BLaER1 (cell line): Measurements from ENCODE around the gene KIF23.

Experiments
- H3K27ac ChIP-seq: shearing (Covaris generic); formaldehyde crosslinking; 2 replicates; pipeline ENCODE4 v1.8.1; 2022
- H3K27me3 ChIP-seq: shearing (Covaris generic); formaldehyde crosslinking; 2 replicates; pipeline ENCODE4 v1.8.1; 2022
- H3K36me3 ChIP-seq: shearing (Covaris generic); formaldehyde crosslinking; 2 replicates; pipeline ENCODE4 v1.8.1; 2022
- H3K4me1 ChIP-seq: shearing (Covaris generic); formaldehyde crosslinking; 2 replicates; pipeline ENCODE4 v1.8.1; 2022
- H3K4me2 ChIP-seq: shearing (Covaris generic); formaldehyde crosslinking; 2 replicates; pipeline ENCODE4 v1.8.1; 2022
- H3K4me3 ChIP-seq: shearing (Covaris generic); formaldehyde crosslinking; 2 replicates; pipeline ENCODE4 v1.8.1; 2022
- H3K9ac ChIP-seq: shearing (Covaris generic); formaldehyde crosslinking; 2 replicates; pipeline ENCODE4 v1.8.1; 2022
- H3K9me3 ChIP-seq: shearing (Covaris generic); formaldehyde crosslinking; 2 replicates; pipeline ENCODE4 v1.8.1; 2022
- H4K20me1 ChIP-seq: shearing (Covaris generic); formaldehyde crosslinking; 2 replicates; pipeline ENCODE4 v1.8.1; 2022
- Cebpa-rat ChIP-seq: shearing (Covaris generic); IDR thresholded peaks from 2 replicates; pipeline ENCODE4 v1.8.1; 2022

Gene KIF23

DNA sequence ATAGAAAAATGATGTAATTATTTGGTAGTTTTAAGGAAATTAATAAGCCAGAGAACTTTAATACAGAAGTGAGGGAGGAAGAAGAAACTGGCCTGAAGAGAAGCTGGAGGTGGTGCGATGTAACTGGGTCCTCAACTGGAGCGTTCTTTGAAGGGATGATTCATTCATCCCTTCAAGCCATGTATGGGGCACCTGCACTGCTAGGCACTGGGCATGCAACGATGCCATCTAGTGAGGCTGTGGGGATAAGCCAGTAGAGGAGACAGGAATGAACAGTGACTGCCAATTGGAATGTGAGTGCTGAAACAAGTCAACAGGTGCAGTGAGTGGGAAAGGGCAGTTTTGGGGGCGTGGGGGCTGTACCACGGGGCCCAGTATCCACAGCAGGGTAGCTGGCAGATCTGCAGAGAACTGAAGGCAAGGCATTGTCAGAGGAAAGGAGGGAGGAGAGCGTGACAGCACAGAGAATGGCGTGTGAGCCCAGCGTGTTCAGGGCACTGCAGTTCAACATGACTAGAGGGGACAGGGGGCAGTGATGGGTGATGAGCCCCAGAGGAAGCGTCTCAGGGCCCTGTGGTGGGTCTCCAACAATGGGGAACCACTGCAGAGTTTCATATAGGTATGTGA lies 3.8 kb upstream of the KIF23 start:
- TF ChIP-seq Cebpa-rat: no peak
- H4K20me1 ChIP-seq: no peaks in the 10 kb centered on the region
- H3K4me3 ChIP-seq: no peak overlapping the region
- H3K9me3 ChIP-seq: no peaks in the 10 kb centered on the region
- H3K9ac ChIP-seq: no peak overlapping the region
- H3K27ac ChIP-seq: no peak overlapping the region
- no peak overlapping the region for H3K4me2 ChIP-seq
- H3K27me3 ChIP-seq: no peaks in the 10 kb centered on the region
- peaks cover 9% of the 10 kb centered on the region for H3K4me1 ChIP-seq
- no peaks in the 10 kb centered on the region for H3K36me3 ChIP-seq

DNA sequence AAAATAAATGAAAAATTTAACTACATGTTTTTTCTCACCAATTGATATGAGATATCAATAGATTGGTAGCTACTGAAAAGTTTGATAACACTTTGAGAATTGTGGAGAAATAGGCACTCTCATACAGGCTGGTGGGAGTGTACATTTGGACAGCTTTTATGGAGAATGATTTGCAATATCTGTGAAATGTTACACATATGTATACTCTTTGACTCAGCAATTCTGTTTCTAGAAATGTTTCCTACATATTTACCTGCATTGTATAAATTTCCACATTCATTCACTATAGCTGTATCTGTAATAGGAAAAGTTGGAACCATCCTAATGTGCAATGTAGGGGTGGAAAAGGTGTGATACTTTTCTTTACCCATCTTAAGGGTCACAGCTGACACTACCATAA lies 1.9 kb upstream of the KIF23 start:
- Histone ChIP-seq H3K9ac (no peak overlapping the region), H3K27ac (no peak overlapping the region), H3K4me3 (no peak overlapping the region), H3K27me3 (no peaks in the 10 kb centered on the region), H3K9me3 (no peaks in the 10 kb centered on the region), H3K4me2 (no peak overlapping the region), H3K4me1 (peaks cover 20% of the 10 kb centered on the region), H4K20me1 (no peaks in the 10 kb centered on the region), H3K36me3 (peaks cover 2% of the 10 kb centered on the region; the same call in 1 of the 2 replicates)
- no peak for TF ChIP-seq Cebpa-rat

- H3K4me3 ChIP-seq: no peak overlapping the region
- H3K9me3 ChIP-seq: no peaks in the 10 kb centered on the region
- H3K4me1 ChIP-seq: peaks cover 20% of the 10 kb centered on the region
- no peak for TF ChIP-seq Cebpa-rat
- H3K4me2 ChIP-seq: no peak overlapping the region
- H4K20me1 ChIP-seq: no peaks in the 10 kb centered on the region
- H3K36me3 ChIP-seq: peaks cover 4% of the 10 kb centered on the region; the same call in 1 of the 2 replicates
- no peak overlapping the region for H3K27ac ChIP-seq
- no peak overlapping the region for H3K9ac ChIP-seq
- H3K27me3 ChIP-seq: no peaks in the 10 kb centered on the region
Measured at GRCh38 chr15:69412701-69413100, 1.4 kb upstream of the KIF23 start.

DNA sequence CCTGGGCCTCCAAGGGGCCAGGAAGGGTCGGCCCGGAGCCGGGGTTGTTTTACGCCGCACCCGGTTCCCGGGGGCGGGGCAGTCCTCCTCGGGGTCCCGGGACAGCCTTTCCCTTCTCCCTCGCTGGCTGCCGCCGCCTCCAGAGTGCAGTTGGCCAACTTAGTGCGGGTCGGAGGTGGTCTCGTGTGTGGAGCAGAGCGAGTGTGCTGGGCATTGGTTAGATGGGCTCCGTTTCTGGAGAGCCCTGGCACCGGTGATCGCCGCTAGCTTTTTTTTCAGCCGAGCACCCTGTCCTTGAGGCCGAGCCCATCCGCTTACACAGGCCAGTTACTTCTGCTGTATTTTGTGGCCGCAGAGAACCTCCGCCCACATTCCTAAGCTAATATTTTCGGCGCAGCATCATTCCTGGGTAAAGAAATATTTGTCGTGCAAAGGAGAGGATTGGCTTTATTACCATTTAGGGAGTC lies 585 bp downstream of the KIF23 start:
- H3K4me2 ChIP-seq: peak overlapping the region; percentile 82
- no peaks in the 10 kb centered on the region for H3K9me3 ChIP-seq
- H3K27me3 ChIP-seq: no peaks in the 10 kb centered on the region
- H4K20me1 ChIP-seq: no peaks in the 10 kb centered on the region
- peaks cover 20% of the 10 kb centered on the region for H3K4me1 ChIP-seq
- no peak for TF ChIP-seq Cebpa-rat
- H3K36me3 ChIP-seq: peaks cover 25% of the 10 kb centered on the region
- H3K27ac ChIP-seq: peak overlapping the region; percentile 80
- peak overlapping the region; percentile 85 for H3K9ac ChIP-seq
- peak overlapping the region; percentile 98 for H3K4me3 ChIP-seq

- peaks cover 31% of the 10 kb centered on the region for H3K36me3 ChIP-seq
Measured at GRCh38 chr15:69415381-69415780, 1.2 kb downstream of the KIF23 start.

GRCh38 chr15:69417581-69417980 lies 3.4 kb downstream of the KIF23 start:
- Histone ChIP-seq H3K27ac (no peak overlapping the region), H3K4me3 (no peak overlapping the region)

More at GRCh38 chr15:69415381-69415780, 1.2 kb downstream of the KIF23 start:
- peak overlapping the region; percentile 82 for H3K4me2 ChIP-seq
- no peaks in the 10 kb centered on the region for H4K20me1 ChIP-seq
- H3K27ac ChIP-seq: no peak overlapping the region
- peak overlapping the region; percentile 85; the same call in 1 of the 2 replicates for H3K9ac ChIP-seq
- H3K9me3 ChIP-seq: no peaks in the 10 kb centered on the region
- no peaks in the 10 kb centered on the region for H3K27me3 ChIP-seq
- peaks cover 20% of the 10 kb centered on the region for H3K4me1 ChIP-seq
- H3K4me3 ChIP-seq: peak overlapping the region; percentile 98
- no peak for TF ChIP-seq Cebpa-rat

DNA sequence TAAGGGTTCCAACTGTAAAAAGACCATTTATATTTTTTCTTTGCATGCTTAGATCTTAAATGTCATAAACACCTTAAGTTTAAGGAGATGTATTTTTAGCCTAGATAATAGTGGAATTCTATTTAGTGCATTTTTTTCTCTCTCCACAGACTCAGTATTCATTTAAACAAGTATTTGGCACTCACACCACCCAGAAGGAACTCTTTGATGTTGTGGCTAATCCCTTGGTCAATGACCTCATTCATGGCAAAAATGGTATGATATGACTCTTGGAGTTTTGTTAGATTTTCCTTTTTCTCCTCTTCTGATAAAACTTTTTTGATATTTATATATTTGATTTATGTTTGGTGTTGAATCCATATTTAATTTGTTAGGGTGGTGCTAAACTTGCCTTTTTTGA lies 7.3 kb downstream of the KIF23 start:
- no peak overlapping the region for H3K4me2 ChIP-seq
- H3K27me3 ChIP-seq: no peaks in the 10 kb centered on the region
- peaks cover 92% of the 10 kb centered on the region for H3K36me3 ChIP-seq
- H3K9me3 ChIP-seq: no peaks in the 10 kb centered on the region
- TF ChIP-seq Cebpa-rat: no peak
- H3K4me1 ChIP-seq: peaks cover under 1% of the 10 kb centered on the region; the same call in 1 of the 2 replicates
- no peak overlapping the region for H3K27ac ChIP-seq
- H3K4me3 ChIP-seq: no peak overlapping the region
- no peak overlapping the region for H3K9ac ChIP-seq
- no peaks in the 10 kb centered on the region for H4K20me1 ChIP-seq

More at GRCh38 chr15:69417581-69417980, 3.4 kb downstream of the KIF23 start:
- TF ChIP-seq Cebpa-rat: no peak
- Histone ChIP-seq H3K9ac (no peak overlapping the region), H3K27me3 (no peaks in the 10 kb centered on the region), H4K20me1 (no peaks in the 10 kb centered on the region), H3K4me2 (no peak overlapping the region), H3K9me3 (no peaks in the 10 kb centered on the region), H3K4me1 (peaks cover 20% of the 10 kb centered on the region), H3K36me3 (peaks cover 53% of the 10 kb centered on the region)

GRCh38 chr15:69422336-69422895 lies 8.3 kb downstream of the KIF23 start:
- Histone ChIP-seq H3K4me3 (no peak overlapping the region), H3K9me3 (no peaks in the 10 kb centered on the region), H4K20me1 (no peaks in the 10 kb centered on the region), H3K4me2 (no peak overlapping the region), H3K9ac (no peak overlapping the region), H3K4me1 (no peaks in the 10 kb centered on the region), H3K27ac (no peak overlapping the region), H3K36me3 (peaks cover 98% of the 10 kb centered on the region), H3K27me3 (no peaks in the 10 kb centered on the region)
- TF ChIP-seq Cebpa-rat: no peak

- H3K36me3 ChIP-seq: peaks cover 100% of the 10 kb centered on the region
Measured at GRCh38 chr15:69424001-69424400, 9.9 kb downstream of the KIF23 start.

DNA sequence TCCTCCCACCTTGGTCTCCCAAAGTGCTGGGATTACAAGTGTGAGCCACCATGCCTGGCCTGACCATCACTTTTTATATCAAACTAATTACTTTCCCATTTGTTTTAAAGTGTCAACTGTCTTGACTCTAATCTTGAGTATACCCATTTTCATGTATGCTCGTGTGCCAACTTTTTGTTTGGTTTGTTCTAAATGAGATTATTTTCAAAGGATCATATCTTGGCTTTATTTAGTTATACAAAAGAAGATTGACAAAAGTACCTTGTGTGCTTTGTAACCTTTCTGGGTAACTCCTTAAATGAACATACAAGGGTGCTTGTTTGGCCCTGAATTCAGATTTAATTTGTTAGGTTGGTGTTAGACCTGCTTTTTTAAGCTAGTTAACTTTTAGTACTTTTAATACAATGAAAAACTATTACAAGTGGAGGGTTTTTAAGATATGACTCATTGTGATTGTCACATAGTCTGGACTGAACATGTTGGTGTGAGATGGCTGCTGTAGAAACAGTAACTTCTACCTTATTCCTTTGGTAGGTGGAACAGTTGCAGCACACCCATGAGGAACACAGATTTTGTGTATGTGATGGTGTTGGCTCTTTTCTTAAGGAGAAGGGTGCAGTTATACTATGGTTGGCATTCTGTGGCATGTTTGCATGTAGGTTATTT lies 10.7 kb downstream of the KIF23 start:
- H3K4me2 ChIP-seq: no peak overlapping the region
- no peak for TF ChIP-seq Cebpa-rat
- H3K9ac ChIP-seq: no peak overlapping the region
- H3K9me3 ChIP-seq: no peaks in the 10 kb centered on the region
- H4K20me1 ChIP-seq: no peaks in the 10 kb centered on the region
- H3K4me1 ChIP-seq: no peaks in the 10 kb centered on the region
- H3K4me3 ChIP-seq: no peak overlapping the region
- no peaks in the 10 kb centered on the region for H3K27me3 ChIP-seq
- H3K36me3 ChIP-seq: peaks cover 100% of the 10 kb centered on the region
- H3K27ac ChIP-seq: no peak overlapping the region

More at GRCh38 chr15:69424001-69424400, 9.9 kb downstream of the KIF23 start:
- no peak overlapping the region for H3K27ac ChIP-seq
- no peaks in the 10 kb centered on the region for H3K27me3 ChIP-seq
- H3K4me2 ChIP-seq: no peak overlapping the region
- no peak for TF ChIP-seq Cebpa-rat
- no peaks in the 10 kb centered on the region for H4K20me1 ChIP-seq
- H3K9ac ChIP-seq: no peak overlapping the region
- no peaks in the 10 kb centered on the region for H3K4me1 ChIP-seq
- H3K9me3 ChIP-seq: no peaks in the 10 kb centered on the region
- H3K4me3 ChIP-seq: no peak overlapping the region
